Measurements from ENCODE around the gene STXBP1.
"Not testable (repeated sequence)": the region's sequence is repeated elsewhere in the genome, so short reads cannot be mapped to it uniquely, and the experiment has no call there.

STXBP1 gene

GRCh38 chr9:127608104-127608966 is 3.7 kb upstream of the STXBP1 start:
- DNase-seq (ENCODE audit: low read depth, low spot score): no peak
- no peak overlapping the region for H3K27ac ChIP-seq

DNA sequence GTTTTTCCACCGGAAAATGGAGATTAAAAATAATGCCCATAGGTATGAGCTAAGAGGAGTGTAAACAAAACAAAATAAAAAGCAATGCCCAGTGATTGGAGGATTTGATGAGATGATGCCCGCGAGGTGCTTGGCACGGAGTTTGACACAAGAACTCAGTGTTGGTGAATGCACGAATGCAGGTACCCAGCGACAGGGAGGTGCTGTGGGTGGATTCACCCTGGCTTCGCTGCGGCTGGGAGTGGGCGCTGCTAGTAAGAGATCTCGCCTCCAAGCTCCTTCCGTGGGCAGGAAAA is 526 bp upstream of the STXBP1 start:
- DNase-seq (ENCODE audit: low read depth, low spot score): no peak
- peak overlapping the region; percentile 39 for H3K27ac ChIP-seq

DNA sequence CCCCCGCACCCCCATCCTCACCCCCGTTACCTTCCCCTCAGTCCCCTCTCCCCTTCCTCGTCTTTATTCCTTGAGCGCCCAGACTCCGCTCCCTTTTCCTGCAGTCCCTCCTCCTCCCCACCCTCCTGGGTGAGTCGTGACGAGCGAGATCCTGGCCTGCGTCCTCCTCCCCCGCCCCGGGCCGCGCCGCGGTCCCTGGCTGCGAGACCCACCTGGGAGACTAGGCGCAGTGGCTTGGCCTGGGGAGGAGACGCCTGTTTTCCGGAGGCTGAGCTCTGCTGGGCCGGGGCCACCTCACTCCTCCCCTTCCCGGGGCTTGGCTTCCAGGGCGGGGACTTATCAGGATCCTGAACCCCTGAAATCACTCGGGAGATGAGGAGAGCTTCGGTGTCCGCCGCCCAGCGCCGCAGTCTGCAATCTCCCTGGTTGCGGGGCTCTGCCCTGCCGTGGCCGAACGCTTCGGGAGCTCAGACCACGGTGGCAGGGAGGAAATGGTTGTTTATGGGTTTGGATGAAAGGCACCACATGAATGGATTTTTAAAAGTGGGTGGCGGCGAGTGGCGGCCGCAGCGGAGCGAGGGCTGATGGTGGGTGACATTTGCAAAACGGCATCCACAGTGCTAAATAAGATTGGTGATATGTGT is 984 bp downstream of the STXBP1 start:
- peak overlapping the region; percentile 24 for H3K27ac ChIP-seq
- DNase-seq (ENCODE audit: low read depth, low spot score): no peak

GRCh38 chr9:127613583-127613954 is 1.5 kb downstream of the STXBP1 start:
- H3K27ac ChIP-seq: peak overlapping the region; percentile 24
- DNase-seq (ENCODE audit: low read depth, low spot score): no peak

GRCh38 chr9:127614961-127615360 is 2.9 kb downstream of the STXBP1 start:
- DNase-seq (ENCODE audit: low read depth, low spot score): no peak
- no peak overlapping the region for H3K27ac ChIP-seq

GRCh38 chr9:127621339-127621970 is 9.4 kb downstream of the STXBP1 start:
- not testable (repeated sequence) for DNase-seq (ENCODE audit: low read depth, low spot score)
- H3K27ac ChIP-seq: peak overlapping the region; percentile 56

DNA sequence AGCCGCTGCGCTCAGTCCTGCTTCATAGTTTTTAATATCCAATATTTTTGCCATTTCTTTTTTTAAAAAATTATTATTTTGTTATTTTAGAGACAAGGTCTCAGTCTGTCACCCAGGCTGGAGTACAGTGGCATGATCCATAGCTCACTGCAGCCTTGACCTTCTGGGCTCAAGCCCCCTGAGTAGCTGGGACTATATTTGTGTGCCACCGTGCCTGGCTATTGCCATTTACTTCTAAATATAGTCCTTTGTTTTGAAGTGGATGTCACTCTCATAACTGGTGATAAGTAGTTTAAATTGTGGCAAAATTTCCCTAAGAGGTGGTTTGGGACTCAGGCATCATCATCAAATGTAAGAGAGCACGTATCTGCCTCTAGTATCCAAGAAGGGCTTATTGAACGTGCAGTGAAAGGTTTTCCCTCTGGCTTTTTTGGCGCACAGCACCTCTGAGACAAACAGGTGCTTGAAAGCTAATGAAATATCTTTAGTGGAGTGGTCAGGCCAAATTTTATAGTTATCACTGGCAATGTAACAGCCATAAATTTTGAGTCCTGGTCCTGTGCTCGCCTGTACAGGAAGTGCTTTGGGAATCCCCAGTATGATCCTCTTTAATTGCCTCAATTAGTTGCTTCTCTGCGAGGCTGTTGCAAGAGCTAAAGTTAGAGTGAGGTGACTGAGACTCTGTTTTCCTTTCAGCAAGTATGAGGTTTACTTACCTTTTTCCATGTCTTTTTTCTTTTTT is 14.8 kb downstream of the STXBP1 start:
- no peak for DNase-seq (ENCODE audit: low read depth, low spot score)
- no peak overlapping the region for H3K27ac ChIP-seq

DNA sequence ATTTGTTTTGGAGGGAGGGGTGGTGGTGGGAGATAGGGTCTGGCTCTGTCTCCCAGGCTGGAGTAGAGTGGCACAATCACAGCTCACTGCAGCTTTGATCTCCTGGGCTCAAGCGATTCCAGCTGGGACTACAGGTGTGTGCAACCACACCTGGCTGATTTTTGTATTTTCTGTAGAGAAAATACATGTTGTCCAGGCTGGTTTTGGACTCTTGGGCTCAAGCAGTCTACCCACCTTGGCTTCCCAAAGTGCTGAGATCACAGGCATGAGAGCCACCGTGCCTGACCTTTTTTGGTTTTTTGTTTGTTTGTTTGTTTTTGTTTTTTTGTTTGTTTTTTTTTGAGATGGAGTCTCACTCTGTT is 15.4 kb downstream of the STXBP1 start:
- DNase-seq (ENCODE audit: low read depth, low spot score): no peak
- no peak overlapping the region for H3K27ac ChIP-seq

GRCh38 chr9:127628758-127629467 is 16.8 kb downstream of the STXBP1 start:
- H3K27ac ChIP-seq: peak overlapping the region; percentile 58

GRCh38 chr9:127629468-127630081 is 17.5 kb downstream of the STXBP1 start:
- DNase-seq (ENCODE audit: low read depth, low spot score): no peak
- H3K27ac ChIP-seq: peak overlapping the region; percentile 58

More at GRCh38 chr9:127628758-127629467, 16.8 kb downstream of the STXBP1 start:
- DNase-seq (ENCODE audit: low read depth, low spot score): no peak

GRCh38 chr9:127633216-127633862 is 21.3 kb downstream of the STXBP1 start:
- H3K27ac ChIP-seq: no peak overlapping the region
- no peak for DNase-seq (ENCODE audit: low read depth, low spot score)

GRCh38 chr9:127634021-127634420 is 21.9 kb downstream of the STXBP1 start:
- no peak overlapping the region for H3K27ac ChIP-seq
- DNase-seq (ENCODE audit: low read depth, low spot score): no peak

GRCh38 chr9:127634698-127635097 is 22.6 kb downstream of the STXBP1 start:
- no peak overlapping the region for H3K27ac ChIP-seq
- no peak for DNase-seq (ENCODE audit: low read depth, low spot score)

GRCh38 chr9:127635201-127635735 is 23.2 kb downstream of the STXBP1 start:
- DNase-seq (ENCODE audit: low read depth, low spot score): no peak
- no peak overlapping the region for H3K27ac ChIP-seq

- H3K27ac ChIP-seq: peak overlapping the region; percentile 46
- peak; percentile 45 for DNase-seq (ENCODE audit: low read depth, low spot score)
These were observed 25.3 kb downstream of the STXBP1 start for GRCh38 chr9:127637322-127637847.

- no peak for DNase-seq (ENCODE audit: low read depth, low spot score)
- no peak overlapping the region for H3K27ac ChIP-seq
These were observed 28.9 kb downstream of the STXBP1 start for GRCh38 chr9:127640908-127641545.

GRCh38 chr9:127642082-127642740 is 30.1 kb downstream of the STXBP1 start:
- DNase-seq (ENCODE audit: low read depth, low spot score): no peak
- H3K27ac ChIP-seq: no peak overlapping the region

Measured in epithelial cell of prostate (primary cell).